GM21515 (cell line): Measurements from ENCODE around the gene ZKSCAN2.
A peak's percentile ranks its signal among the peaks of the same experiment; 100 is the strongest.

Experiments
- ATAC-seq: cut with Tn5 transposase; IDR thresholded peaks from one replicate; pipeline ENCODE4 v1.9.1; 2021; ENCODE audit not compliant: unreplicated experiment

The ZKSCAN2 gene

DNA sequence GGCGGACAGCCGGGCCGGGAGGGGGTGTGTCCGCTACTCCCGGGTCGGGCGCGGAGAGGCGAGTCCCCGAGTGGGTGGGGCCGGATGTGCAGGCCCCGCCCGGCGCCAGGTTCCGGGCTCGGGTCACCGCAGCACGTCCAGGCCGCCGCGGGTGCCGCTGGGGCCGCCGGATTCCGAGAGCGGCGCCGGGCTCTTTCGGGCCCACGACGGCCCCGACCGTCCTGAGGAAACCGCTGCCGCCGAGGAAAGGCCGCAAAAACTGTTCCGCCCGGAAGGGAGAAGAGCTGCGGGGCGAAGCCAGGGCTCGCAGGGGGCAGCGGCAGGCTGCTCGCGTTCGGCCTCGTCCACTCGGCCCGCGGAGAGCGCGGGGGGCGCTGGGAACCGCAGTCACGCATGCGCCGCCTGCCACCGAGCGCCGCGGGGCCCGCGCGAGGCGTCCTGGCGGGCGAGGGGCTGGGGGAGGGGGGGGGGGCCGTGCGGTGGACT is at the start of gene ZKSCAN2:
TSS of gene ZKSCAN2 (minus strand) at position 376 of the 486 bp plus-strand sequence. CDS start 718 bp downstream, outside the sequence.
- ATAC-seq, result peak; percentile 87

DNA sequence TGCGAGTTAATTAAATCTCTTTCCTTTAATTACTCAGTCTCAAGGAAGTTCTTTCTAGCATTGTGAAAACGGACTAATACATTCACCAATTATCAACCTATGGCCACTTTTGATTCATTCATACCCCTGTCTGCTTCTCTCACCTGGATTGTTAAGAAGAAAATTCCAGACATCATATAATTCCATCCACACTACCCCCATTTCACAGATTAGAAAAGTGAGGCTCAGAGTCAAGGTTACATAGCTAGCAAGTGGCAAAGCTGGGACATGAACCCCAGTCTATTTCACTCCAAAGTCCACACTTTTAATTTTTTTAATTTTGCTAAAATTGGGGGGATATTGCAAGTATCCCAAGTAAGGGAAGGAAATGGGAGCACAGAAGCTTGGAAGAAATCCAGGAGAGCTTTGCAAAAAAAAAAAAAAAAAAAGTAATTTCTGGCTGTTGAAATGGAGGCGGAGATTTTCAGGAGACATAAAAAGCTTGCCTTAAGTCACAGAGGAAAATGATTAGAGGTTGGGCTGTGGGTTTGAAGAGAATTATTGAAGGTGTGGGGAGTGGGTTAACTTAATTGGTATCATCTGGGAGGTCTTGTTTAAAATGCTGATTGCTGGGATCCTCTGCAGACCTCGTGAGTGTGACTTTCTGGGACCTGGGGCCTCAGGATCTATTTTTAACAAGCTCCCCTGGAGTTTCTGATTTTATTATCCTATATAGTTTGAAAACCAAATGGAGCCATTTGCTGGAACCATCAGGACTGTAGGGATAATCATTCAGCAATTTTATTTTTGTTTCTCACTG is 42.3 kb upstream of the ZKSCAN2 start:
- no peak for ATAC-seq

DNA sequence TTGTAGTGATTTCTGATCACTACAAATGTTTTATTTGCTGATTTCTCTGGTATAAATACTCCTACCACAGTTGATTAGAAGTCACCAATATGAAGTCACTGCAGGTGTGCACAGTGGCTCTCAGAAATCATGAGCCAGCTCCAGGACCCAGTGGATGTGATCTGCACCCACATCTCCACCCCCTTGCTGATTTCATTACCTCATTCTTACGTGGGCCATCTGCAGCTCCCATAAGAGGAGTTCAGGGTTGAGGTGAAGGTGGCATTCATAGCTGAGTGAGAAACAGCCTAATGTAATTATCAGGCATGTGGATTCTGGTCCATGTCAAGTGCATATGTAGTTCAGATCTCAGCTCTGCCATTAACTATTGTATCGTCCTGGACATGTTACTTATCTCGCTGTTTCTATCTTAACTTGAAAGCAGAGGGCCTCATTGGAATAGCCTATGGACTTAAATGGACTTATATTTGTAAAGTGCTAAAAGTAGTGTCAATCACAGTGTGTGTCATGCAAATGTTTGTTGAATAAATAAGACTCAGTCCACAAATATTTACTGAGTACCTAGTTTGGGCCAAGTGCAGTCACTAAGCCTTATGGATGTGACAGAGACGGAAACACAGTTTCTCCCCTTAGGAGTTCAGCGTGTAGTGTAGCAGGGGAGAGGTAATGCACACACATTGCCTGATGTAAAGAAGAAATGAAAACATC is 40.7 kb upstream of the ZKSCAN2 start:
- ATAC-seq, result no peak

DNA sequence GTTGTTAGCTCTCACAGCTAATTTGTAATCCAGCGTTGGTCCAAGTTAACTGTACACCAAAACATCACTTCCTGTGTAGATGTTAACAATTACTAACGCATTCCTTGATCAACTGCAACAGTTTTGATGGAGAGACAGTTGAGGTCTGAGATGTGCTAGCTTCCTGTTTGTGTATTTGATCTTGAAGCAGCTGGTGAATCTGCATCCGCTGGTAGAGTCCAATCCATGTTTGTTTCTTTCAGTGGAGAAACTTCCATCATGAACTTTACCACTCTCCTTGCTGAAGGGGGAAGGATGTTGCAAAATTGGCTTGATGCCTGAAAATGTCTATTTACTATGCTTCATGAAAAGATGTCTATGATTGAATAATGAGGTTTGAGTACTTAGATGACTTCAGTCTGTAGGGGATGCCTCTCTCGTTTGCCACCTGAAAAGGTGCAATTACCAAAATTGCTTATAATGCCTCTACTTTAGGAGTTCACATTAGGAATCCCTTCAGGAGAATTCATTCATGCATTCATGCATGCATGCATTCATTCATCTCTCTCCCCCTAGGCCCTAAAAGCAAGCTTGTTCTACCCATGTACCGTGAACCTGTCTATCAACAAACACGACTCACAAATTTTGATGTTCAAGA is 39.6 kb upstream of the ZKSCAN2 start:
- no peak for ATAC-seq

DNA sequence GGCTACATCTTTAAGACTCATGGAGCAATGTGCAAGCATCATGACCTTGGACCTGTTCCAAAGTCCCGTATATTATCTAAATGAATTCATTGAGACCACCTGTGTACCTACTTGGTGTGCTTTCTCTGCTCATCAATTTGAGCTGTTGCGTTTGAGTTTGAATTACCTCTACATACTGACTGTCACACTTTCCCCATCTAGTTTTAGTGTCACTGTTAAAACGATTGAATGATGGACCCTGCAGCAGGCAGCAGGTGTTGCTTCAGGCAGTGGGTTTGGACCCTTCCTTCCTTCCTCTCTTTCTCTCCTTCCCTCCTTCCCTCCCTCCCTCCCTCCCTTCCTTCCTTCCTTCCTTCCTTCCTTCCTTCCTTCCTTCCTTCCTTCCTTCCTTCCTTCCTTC is 33.9 kb upstream of the ZKSCAN2 start:
- no peak for ATAC-seq

DNA sequence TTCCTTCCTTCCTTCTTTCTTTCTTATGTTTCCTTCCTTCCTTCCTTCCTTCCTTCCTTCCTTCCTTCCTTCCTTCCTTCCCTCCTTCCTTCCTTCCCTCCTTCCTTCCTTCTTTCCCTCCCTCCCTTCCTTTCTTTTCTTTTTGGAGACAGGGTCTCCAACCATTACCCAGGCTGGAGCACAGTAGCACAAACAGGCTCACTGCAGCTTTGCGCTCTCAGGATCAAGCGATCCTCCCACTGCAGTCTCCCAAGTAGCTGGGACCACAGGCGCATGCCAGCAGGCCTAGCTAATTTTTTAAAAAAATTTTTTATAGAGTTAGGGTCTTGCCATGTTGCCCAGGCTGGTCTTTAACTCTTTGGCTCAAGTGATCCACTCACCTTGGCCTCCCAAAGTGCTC is 31.8 kb upstream of the ZKSCAN2 start:
- ATAC-seq, result no peak

DNA sequence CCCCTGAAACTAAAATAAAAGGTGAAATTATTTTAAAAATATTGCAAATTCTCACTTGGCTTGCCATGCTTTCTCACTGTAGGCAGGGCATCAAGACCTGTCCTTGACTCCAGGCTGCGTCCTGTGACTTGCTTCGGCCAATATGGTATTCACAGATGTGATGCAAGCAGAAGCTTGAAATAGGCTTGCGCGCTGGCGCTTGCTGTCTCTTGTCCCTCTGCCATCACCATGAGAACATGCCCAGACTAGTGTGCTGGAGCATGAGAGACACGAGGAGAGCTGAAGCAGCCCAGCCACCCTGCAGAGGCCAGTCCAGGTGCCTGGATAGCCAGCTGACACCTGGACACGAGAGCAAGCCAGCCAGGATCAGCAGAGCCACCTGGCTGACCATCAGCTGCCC is 21.8 kb upstream of the ZKSCAN2 start:
- ATAC-seq, result no peak

DNA sequence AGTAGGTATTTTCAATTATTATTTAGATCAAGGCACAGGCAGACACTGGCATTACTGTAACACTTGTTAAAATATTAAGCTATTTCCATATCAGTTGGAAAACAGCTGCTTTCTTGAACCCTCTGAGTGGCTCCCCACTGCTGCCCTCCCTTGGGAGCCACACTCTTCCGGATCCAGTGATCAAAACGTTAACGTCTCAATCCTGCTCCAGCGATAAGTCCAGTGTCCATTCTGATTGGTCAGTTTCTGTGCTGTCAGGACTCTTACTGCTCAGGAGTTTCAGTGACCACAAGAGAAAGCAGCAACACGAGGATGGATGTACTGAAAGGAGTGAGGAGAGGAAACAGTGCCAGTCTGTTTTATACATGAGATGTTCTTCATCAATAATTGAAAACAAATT is 13.8 kb upstream of the ZKSCAN2 start:
- ATAC-seq, result no peak

DNA sequence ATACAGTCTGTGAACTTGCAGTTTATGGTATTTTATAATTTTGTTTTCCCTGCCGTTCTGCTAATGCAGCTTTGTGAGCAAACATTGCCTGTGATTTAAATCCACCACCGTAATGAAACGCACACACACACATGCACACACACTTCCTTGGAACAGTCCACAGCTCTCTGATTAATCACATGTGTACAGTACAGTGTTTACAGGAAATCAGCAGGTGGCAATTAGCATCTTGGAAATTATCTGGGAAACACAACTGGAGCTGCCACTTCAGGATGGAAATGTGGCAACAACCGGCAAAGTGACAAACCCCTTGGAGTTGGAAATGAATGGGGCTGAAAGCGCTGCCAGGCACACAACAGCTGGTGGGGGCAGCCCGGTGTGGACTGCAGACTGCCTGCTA is 12.9 kb upstream of the ZKSCAN2 start:
- no peak for ATAC-seq

DNA sequence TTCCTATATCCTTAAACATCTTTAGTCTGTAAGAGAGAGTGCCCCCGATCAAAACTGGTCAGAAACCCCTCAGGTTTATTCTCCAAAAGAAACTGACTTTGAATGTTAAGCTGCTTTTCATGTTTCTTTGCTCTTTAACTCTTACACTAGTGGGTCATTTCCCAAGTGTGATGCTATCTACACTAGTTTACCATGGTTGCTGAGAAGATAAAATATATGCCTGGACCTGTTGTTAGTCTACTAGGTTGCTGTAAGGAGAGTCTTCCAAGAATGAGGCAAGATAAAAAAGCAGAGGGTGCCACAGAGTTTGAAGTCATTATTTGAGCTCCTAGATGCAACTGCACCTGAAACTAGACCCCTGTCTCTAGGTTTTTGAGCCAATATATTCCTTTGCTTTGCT is 12.2 kb upstream of the ZKSCAN2 start:
- ATAC-seq, result no peak

DNA sequence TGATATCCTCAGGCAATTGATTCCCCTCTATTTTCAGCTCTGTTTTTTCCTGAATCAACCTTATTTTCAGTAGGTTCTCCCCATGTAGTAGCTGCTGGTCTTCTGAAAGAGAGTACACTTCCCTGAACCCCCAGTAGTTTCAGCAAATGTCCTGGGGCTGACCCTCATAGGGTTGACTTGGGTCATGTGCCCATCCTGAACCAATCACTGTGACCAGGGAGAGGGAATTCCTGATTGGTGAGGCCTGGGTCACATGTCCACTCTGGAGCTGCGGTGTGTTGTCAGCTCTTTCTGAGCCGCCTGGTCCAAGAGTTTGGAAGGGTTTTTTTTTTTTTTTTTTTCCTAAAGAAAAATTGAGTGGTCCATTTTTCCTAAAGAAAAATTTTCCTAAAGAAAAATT is 8.3 kb upstream of the ZKSCAN2 start:
- no peak for ATAC-seq

DNA sequence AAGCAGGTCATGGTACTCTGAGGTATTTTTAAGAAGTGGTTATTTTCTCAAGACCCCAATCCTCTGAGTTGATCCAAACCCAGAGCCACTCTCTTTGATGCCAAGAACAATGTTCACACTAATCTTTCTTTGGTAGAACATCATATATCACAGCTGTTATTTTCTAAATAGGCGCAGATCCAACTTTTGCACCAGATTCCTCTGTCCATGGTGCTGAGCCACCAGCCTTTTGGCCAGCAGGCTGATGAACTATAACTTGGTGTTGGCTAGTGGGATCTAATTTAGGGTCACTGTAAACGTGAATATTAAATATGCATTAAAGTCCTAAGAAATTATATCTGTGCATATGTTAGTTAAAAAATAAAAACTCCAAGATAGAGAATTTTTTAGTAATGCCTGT is 7.0 kb upstream of the ZKSCAN2 start:
- ATAC-seq, result no peak

DNA sequence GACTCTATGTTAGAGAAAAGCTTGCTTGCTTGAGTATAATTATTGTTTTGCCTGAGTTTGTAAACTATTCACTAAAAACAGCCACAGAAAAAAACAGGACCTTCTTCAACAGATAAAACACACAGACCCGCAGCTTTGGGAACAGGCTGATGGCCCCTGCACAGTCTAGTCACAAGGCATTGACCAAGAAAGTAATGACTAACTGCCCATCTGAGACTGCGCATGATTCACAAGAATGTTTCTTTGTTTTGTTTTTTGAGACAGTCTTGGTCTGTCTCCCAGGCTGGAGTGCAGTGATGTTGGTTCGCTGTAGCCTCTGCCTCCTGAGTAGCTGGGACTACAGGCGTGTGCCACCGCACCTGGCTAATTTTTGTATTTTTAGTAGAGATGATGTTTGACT is 2.8 kb upstream of the ZKSCAN2 start:
- no peak for ATAC-seq

DNA sequence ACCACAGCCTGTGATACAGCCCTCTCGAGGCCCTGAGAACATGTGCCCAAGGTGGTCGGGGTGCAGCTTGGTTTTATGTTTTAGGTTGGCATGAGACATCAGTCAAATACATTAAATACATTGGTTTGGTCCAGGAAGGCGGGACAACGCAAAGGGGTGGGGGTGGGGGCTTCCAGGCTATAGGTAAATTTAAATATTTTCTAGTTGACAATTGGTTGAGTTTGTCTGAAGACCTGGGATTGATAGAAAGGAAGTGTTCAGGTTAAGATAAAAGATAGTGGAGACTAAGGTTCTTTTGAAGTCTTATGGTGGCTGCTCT is 1.2 kb upstream of the ZKSCAN2 start:
- no peak for ATAC-seq

DNA sequence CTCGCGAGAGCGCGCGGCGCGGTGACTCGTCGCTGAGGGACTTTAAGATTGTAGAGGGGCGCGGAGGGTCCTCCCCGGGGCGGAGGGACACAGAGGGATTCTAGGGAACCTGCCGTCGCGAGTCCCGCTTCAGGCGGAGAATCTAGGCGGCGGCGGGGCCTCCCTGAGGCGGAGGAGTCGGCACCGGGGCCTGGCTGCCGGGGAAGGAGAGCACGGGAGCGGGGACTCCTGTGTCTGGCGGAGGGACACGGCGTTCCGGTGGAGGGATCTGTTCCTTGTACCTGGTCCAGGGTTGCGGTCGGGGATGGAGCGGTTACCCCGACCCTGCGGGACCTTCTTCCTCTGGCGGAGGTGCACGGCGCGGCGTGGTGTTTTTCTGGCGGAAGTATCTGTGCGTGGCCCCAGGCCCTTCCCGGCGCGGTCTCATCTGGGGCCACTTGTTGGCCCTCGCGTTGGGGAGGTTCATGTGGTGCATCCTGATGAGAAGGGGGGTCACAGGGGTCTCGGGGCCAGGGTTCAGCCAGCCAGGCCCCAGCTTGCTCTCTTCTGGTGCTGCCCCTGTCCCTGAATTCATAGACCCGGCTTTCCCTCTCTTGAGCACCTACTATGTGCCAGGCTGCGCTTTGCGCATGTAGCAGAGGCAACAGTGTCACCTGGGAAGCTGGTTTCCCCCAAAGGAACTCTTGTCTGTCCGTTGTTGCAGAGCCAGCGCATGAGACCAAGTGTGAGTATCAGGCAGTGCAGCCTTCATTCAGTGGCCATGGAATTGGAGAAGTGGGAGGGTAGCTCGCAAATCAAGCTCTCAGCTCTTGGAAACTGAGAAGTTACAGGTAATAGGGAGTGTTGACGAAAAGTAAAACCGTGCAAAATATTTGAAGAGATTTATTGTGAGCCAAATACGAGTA is 563 bp upstream of the ZKSCAN2 start:
- ATAC-seq, result peak; percentile 40

DNA sequence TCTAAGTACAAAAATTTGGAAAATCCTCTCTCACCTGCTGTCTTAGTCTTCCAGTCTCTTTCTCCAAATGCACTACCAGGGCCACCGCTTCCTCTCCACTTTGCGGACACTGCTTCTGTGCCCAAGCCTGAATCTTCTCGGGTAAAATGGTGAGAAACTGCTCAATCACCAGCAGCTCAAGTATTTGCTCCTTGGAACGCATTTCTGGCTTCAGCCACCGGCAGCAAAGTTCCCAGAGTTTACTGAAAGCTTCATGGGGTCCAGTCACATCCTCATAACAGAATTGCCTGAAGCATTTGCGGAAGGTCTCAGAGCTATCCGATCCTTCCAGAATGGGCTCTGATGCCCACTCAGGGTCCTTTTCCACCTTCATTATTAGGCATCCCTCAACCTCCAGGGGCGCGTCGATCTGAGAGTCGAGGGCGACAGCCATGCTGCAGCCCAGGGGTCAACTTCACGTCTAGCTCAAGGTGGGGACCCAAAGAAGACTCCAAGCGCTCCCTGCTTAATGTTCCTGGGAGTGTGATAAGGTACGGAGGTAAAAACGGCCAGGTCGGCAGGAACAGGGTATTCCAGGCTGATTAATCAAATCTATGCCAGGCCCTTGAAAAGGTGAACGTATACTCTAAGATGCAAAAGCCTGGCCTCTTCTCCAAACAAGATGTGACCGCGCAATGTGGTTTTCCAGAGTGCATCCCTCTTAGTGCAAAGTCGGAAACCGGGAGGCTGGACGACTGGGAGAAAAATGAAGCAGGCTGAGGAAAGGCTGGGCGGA is 763 bp downstream of the ZKSCAN2 start:
- no peak for ATAC-seq

DNA sequence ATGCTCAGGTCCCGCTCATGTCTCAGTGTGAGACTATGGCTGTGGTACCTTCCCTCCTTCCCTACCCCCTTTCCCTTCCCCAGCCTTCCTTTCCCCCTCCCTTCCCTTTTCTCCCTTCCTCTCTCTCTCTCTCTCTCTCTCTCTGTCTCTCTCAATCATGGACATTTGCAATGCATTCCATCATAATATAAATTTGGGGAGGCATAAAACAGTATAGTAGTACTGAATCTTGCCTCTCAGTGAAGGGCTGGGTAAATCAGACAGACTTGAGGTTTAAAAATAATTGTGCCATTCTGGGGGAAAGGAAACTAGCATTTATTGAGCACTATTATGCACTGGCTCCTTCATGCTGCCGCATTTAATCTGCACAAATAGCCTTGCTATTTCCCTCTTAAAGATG is 4.3 kb downstream of the ZKSCAN2 start:
- ATAC-seq, result no peak

DNA sequence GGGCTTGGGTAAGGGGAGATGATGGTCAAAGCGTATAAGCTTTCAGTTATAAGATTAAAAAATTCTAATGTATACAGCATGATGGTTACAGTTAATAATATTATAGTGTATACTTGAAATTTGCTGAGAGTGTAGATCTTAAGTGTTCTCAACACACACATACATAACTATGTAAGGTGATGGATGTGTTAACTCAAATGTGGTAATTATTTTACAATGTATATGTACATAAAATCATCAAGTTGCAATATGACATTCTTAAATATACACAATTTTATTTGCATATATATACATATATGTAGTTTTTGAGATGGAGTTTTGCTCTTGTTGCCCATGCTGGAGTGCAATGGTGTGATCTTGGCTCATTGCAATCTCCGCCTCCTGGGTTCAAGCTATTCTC is 7.2 kb downstream of the ZKSCAN2 start:
- no peak for ATAC-seq

DNA sequence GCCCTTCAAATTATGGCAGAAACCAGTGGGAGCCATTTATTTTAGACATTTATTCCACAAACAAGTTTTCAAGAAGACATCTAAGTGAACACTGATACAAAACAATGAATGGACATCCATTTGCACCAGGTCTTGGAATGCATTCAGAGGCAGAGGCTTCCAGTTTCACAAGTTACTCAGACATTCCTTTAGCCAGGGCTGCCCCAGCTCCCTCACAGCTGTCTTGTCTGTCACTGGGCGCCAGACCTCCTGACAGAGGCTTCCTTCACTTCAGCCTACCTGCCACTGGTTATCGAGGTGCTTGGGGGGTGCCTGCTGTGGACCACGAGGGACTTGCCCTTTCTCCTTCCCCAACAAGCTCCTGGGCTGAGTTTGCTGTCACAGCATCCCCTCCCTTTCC is 21.7 kb downstream of the ZKSCAN2 start:
- ATAC-seq, result no peak

DNA sequence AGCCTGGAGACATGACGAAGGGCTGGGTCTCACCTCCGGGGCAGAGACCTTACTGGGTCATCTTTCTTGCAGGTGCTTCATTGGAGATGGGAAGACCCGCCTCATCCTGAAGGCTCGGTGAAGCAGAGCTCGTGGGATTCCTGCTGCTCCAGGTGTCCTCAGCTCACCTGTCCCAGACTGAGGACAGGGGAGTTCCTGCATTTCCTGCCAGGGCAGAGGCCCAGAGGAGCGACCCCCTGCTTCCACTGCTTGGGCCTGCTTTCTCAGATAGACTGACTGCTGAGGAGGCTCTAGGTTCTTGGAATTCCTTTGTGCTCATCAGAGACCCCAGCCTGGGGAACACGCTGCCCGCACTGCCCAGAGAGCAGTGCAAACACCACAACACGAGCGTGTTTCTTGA is 29.3 kb downstream of the ZKSCAN2 start:
- ATAC-seq, result no peak
